Left lung (tissue), 10 donors: ENCODE measurements around the gene ZNF70. TPM values are rescaled to one million over a fixed set of nuclear protein-coding genes. Genes with fewer than 3 reads are reported as not detected.

Source experiments
- ATAC-seq: fragments of 200-7000 bp; cut with Tn5 transposase; one replicate; pipeline ENCODE4 v1.9.1; 2020; ENCODE audit warnings: moderate library complexity
- DNase-seq, 4 donors: peaks; one replicate each; pipeline ENCODE4 v3.0.0-alpha.2; 2013 to 2020
- H3K27ac ChIP-seq, 2 donors: fragments of 200-600 bp; sonication (generic) in 1 of 2; one replicate each; pipeline versions ENCODE4 v1.5.0 to v1.8.0; 2020 to 2021
- H3K27me3 ChIP-seq, 2 donors: fragments of 200-600 bp; sonication (generic) in 1 of 2; one replicate each; pipeline versions ENCODE4 v1.5.0 to v1.8.0; 2020 to 2021
- H3K36me3 ChIP-seq, 2 donors: fragments of 200-600 bp; sonication (generic) in 1 of 2; one replicate each; pipeline versions ENCODE4 v1.5.0 to v1.8.0; 2020 to 2021
- H3K4me1 ChIP-seq, 2 donors: fragments of 200-600 bp; one replicate each; pipeline ENCODE4 v1.8.0; 2021
- H3K4me3 ChIP-seq, 2 donors: fragments of 200-600 bp; sonication (generic) in 1 of 2; one replicate each; pipeline versions ENCODE4 v1.5.0 to v1.8.0; 2020 to 2021; ENCODE audit warnings: mild to moderate bottlenecking in 1 of 2
- H3K9me3 ChIP-seq, 2 donors: fragments of 200-600 bp; sonication (generic) in 1 of 2; one replicate each; pipeline versions ENCODE4 v1.5.0 to v1.8.0; 2020 to 2021
- intact Hi-C, 2 donors: fragments of 100-400 bp; cut with DNase I; formaldehyde crosslinking; loops; one replicate each; pipeline versions ENCODE4 v1.11.2 to v1.14.2; 2022
- polyA plus RNA-seq, 6 donors: library from polyadenylated mRNA; unstranded; fragments of 120-200 nt; gene quantifications; one replicate each; pipeline ENCODE4 v1.2.1, GENCODE V29; 2013; ENCODE audit not compliant: insufficient read length in 6 of 6
- total RNA-seq, 2 donors: library from RNA; stranded (reverse); fragmentation: NEBNext Ultra II Directional; extraction: Animal tissue kit (Norgen Biotek cat#: 25700); gene quantifications; one replicate each; pipeline ENCODE4 v1.2.1, GENCODE V29; 2021
- TF ChIP-seq, protein P1 (sequence below), 2 donors: fragments of 200-600 bp; sonication (generic) in 1 of 2; IDR thresholded peaks; one replicate each; pipeline versions ENCODE4 v1.5.0 to v1.8.0; 2021; ENCODE audit warnings: antibody characterized with exemption in 2 of 2
- donor health status: DM: no; HTN: yes; CAD: no.
- donor health status: DM: no; HTN: no; CAD: no.

The ZNF70 gene
- total and polyA plus RNA-seq, 8 donors = 5.9 to 10.7 (median 9.4) TPM

DNA sequence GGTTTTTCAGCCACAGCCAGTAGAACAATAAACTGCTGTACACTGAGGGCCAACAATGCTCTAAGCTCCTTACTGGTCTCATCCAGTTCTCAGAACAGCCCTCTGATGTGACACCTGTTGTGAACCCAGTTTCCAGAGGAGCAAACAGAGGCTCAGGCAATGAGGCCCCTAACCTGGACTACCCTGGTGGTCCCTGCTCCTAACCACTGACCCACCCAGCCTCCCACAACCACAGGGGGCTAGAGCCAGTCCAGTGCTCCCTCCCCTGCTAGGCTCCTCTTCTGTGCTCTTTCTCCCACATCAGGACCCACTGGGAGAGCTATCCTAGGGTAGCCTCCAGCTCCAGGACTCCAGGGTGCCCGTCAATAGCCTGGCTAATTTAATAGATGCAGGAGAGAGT lies 31.8 kb upstream of the ZNF70 start:
- no peak for DNase-seq
- no peak for ATAC-seq
- intact Hi-C loops = loop anchor here in 1 of 2 donors (10.0 kb wide), 1 partner anchor 52 kb away; the partner anchor contains the start of gene DERL3
- H3K9me3 ChIP-seq = no peaks in the 10 kb centered on the region
- H3K27ac ChIP-seq = no peak overlapping the region
- H3K36me3 ChIP-seq = no peaks in the 10 kb centered on the region
- TF ChIP-seq, protein P1, sequence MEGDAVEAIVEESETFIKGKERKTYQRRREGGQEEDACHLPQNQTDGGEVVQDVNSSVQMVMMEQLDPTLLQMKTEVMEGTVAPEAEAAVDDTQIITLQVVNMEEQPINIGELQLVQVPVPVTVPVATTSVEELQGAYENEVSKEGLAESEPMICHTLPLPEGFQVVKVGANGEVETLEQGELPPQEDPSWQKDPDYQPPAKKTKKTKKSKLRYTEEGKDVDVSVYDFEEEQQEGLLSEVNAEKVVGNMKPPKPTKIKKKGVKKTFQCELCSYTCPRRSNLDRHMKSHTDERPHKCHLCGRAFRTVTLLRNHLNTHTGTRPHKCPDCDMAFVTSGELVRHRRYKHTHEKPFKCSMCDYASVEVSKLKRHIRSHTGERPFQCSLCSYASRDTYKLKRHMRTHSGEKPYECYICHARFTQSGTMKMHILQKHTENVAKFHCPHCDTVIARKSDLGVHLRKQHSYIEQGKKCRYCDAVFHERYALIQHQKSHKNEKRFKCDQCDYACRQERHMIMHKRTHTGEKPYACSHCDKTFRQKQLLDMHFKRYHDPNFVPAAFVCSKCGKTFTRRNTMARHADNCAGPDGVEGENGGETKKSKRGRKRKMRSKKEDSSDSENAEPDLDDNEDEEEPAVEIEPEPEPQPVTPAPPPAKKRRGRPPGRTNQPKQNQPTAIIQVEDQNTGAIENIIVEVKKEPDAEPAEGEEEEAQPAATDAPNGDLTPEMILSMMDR (IDR thresholded peaks at IDR 0.05) = no peak
- no peaks in the 10 kb centered on the region for H3K27me3 ChIP-seq
- H3K4me1 ChIP-seq = peaks cover 3 to 9% of the 10 kb centered on the region in 2 donors
- no peak overlapping the region for H3K4me3 ChIP-seq

DNA sequence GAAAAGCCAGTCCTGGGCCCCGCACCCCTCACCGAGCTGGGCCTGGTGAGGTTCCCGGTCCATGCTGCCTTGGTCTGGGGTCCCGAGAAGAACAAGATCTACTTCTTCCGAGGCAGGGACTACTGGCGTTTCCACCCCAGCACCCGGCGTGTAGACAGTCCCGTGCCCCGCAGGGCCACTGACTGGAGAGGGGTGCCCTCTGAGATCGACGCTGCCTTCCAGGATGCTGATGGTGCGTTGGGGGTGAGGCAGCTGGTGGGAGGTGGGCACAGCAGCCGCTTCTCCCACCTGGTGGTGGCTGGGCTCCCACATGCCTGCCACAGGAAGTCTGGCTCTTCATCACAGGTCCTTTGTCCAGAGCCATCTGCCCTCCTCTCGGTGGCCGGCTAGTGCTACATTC lies 31.3 kb upstream of the ZNF70 start:
- ATAC-seq = no peak

DNA sequence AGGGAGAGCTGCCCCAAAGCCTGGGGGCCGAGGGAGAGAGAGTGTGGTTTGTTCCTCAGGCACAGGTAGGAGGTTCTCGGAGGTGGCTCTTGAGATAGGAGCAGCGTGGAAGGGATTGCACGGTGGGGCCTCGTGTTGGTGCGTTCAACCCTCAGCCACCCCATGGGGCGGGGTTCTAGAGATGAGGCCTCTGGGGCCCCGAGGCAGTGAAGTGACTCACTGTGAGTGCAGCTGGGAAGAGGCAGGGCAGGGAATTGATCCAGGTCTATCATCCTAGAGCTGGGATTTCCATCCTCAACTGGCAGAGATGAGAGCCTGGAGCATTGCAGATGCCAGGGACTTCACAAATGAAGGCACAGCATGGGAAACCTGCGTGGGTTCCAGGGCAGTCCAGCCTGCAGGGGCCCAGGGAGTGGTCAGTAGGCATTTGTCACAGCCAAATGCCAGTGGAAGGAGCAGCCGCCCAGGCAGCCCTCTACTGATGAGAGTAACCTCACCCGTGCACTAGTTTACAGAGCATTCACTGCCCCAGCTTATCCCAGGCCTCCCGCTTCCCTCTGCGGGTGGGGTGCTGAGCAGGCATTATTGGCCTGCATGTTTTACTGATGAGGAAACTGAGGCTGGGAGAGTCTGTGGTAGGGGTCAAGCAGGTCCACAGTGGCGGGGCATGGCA lies 30.7 kb upstream of the ZNF70 start:
- Histone ChIP-seq H3K4me3 (no peak overlapping the region), H3K27me3 (no peaks in the 10 kb centered on the region), H3K4me1 (peaks cover 3 to 6% of the 10 kb centered on the region in 2 donors), H3K36me3 (no peaks in the 10 kb centered on the region), H3K27ac (no peak overlapping the region), H3K9me3 (no peaks in the 10 kb centered on the region)
- ATAC-seq (no peak), DNase-seq (no peak)
- intact Hi-C loops = loop anchor here in 1 of 2 donors (10.0 kb wide), 1 partner anchor 53 kb away; the partner anchor contains the start of gene DERL3
- TF ChIP-seq, protein P1 (IDR thresholded peaks at IDR 0.05) = no peak

More for the DNA sequence above, 31.3 kb upstream of the ZNF70 start:
- peaks cover 3 to 7% of the 10 kb centered on the region in 2 donors for H3K4me1 ChIP-seq
- H3K4me3 ChIP-seq = no peak overlapping the region
- H3K9me3 ChIP-seq = no peaks in the 10 kb centered on the region
- H3K36me3 ChIP-seq = no peaks in the 10 kb centered on the region
- TF ChIP-seq, protein P1 (IDR thresholded peaks at IDR 0.05) = no peak
- no peak overlapping the region for H3K27ac ChIP-seq
- intact Hi-C loops = loop anchor here in 1 of 2 donors (10.0 kb wide), 1 partner anchor 53 kb away; the partner anchor contains the start of gene DERL3
- H3K27me3 ChIP-seq = no peaks in the 10 kb centered on the region
- no peak for DNase-seq

DNA sequence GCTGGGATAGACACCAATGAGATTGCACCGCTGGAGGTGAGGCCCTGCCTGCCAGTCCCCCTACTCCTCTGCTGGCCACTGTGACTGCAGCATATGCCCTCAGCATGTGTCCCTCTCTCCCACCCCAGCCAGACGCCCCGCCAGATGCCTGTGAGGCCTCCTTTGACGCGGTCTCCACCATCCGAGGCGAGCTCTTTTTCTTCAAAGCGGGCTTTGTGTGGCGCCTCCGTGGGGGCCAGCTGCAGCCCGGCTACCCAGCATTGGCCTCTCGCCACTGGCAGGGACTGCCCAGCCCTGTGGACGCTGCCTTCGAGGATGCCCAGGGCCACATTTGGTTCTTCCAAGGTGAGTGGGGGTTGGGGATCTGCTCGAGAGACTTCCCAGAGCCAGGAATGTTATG lies 30.2 kb upstream of the ZNF70 start:
- no peak for DNase-seq
- Histone ChIP-seq H3K27ac (no peak overlapping the region), H3K27me3 (no peaks in the 10 kb centered on the region), H3K4me1 (peaks cover 0 to under 1% of the 10 kb centered on the region in 2 donors), H3K36me3 (no peaks in the 10 kb centered on the region), H3K4me3 (no peak overlapping the region), H3K9me3 (no peaks in the 10 kb centered on the region)
- intact Hi-C loops = loop anchor here in 1 of 2 donors (10.0 kb wide), 1 partner anchor 54 kb away; the partner anchor contains the start of gene DERL3
- ATAC-seq = no peak
- TF ChIP-seq, protein P1 (IDR thresholded peaks at IDR 0.05) = no peak

DNA sequence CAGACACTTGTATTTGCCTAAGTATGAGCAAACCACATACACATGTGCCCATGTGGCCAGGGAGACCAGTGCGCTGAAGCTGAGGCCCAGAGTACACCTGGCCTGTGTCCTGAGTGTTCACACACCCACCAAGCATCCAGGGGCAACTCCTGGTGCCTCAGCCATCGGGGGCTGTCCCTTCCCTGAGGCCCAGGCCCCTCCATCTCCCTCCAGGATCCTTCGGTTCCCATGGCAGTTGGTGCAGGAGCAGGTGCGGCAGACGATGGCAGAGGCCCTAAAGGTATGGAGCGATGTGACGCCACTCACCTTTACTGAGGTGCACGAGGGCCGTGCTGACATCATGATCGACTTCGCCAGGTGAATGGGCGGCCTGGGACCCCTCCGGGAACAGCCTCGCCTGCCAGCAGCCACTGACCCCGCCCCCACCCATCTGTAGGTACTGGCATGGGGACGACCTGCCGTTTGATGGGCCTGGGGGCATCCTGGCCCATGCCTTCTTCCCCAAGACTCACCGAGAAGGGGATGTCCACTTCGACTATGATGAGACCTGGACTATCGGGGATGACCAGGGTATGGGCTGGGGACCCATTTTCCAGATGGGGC lies 29.3 kb upstream of the ZNF70 start:
- no peak for DNase-seq
- intact Hi-C loops = loop anchor here in 1 of 2 donors (10.0 kb wide), 1 partner anchor 55 kb away; the partner anchor contains the start of gene DERL3
- ATAC-seq = no peak
- H3K36me3 ChIP-seq = no peaks in the 10 kb centered on the region
- TF ChIP-seq, protein P1 (IDR thresholded peaks at IDR 0.05) = no peak
- no peaks in the 10 kb centered on the region for H3K4me1 ChIP-seq
- no peak overlapping the region for H3K4me3 ChIP-seq
- H3K27ac ChIP-seq = no peak overlapping the region
- no peaks in the 10 kb centered on the region for H3K9me3 ChIP-seq
- no peaks in the 10 kb centered on the region for H3K27me3 ChIP-seq
